AG09309 (cell line): ENCODE data around the gene FOXC1.

Source experiments
- DNase-seq: peaks from one replicate; pipeline ENCODE4 v3.0.0-alpha.2; 2010; ENCODE audit warnings: low read depth
- H3K4me3 ChIP-seq: 2 replicates; pipeline ENCODE4 v1.5.1; 2011; ENCODE audit warnings: mild to moderate bottlenecking, low read depth, low read length, moderate library complexity; ENCODE audit not compliant: control insufficient read depth
- CTCF ChIP-seq: IDR thresholded peaks from 2 replicates; pipeline ENCODE4 v1.5.1; 2011; ENCODE audit warnings: mild to moderate bottlenecking, low read depth, low read length, inconsistent platforms; ENCODE audit not compliant: insufficient read depth, control insufficient read depth; ENCODE audit errors: missing control alignments

The FOXC1 gene

GRCh38 chr6:1639430-1639829 is 29.7 kb downstream of the FOXC1 start:
- no peak for DNase-seq
- TF ChIP-seq CTCF, result no peak
- H3K4me3 ChIP-seq, result no peak overlapping the region

GRCh38 chr6:1640476-1640875 is 30.8 kb downstream of the FOXC1 start:
- TF ChIP-seq CTCF, result no peak
- DNase-seq, result no peak
- H3K4me3 ChIP-seq, result no peak overlapping the region

GRCh38 chr6:1641343-1641885 is 31.7 kb downstream of the FOXC1 start:
- no peak overlapping the region for H3K4me3 ChIP-seq
- no peak for TF ChIP-seq CTCF
- no peak for DNase-seq

- TF ChIP-seq CTCF, result no peak
- H3K4me3 ChIP-seq, result no peak overlapping the region
- DNase-seq, result no peak
Observed at GRCh38 chr6:1643111-1643510, 33.4 kb downstream of the FOXC1 start.

GRCh38 chr6:1643830-1644445 is 34.2 kb downstream of the FOXC1 start:
- DNase-seq, result no peak
- no peak overlapping the region for H3K4me3 ChIP-seq
- TF ChIP-seq CTCF, result no peak

GRCh38 chr6:1644516-1645060 is 34.9 kb downstream of the FOXC1 start:
- DNase-seq, result no peak
- no peak overlapping the region for H3K4me3 ChIP-seq
- TF ChIP-seq CTCF, result no peak
